OCI-LY3 (cell line): ENCODE results near the gene CHI3L2.

Source experiments
- H2AFZ ChIP-seq: fragments of 200-600, 300-600 bp; shearing (Covaris generic); 2 replicates; pipeline ENCODE4 v1.6.0; 2014; ENCODE audit warnings: antibody characterized with exemption, low read depth, low read length
- H3K27ac ChIP-seq: fragments of 200-600, 300-600 bp; sonication (generic); 2 replicates; pipeline ENCODE4 v1.5.1; 2014; ENCODE audit warnings: mild to moderate bottlenecking, low read length, moderate library complexity, mixed read lengths
- H3K27me3 ChIP-seq: fragments of 200-600, 300-600 bp; sonication (generic); 2 replicates; pipeline ENCODE4 v1.6.1; 2014; ENCODE audit warnings: low read depth, low read length, mixed read lengths
- H3K36me3 ChIP-seq: fragments of 200-600, 300-600 bp; sonication (generic); replicated peaks from 2 replicates; pipeline ENCODE3; 2014; ENCODE audit warnings: low read depth, low read length, mixed read lengths
- H3K4me1 ChIP-seq: fragments of 300-600, 200-600 bp; sonication (generic); 2 replicates; pipeline ENCODE4 v1.6.1; 2014; ENCODE audit warnings: low read length, mixed read lengths
- H3K4me2 ChIP-seq: fragments of 200-600, 300-600 bp; sonication (generic); 2 replicates; pipeline ENCODE4 v1.6.1; 2014; ENCODE audit warnings: low read length, mixed read lengths
- H3K4me3 ChIP-seq: fragments of 300-600, 200-600 bp; sonication (generic); 2 replicates; pipeline ENCODE4 v1.5.1; 2014; ENCODE audit warnings: antibody characterized with exemption, mild to moderate bottlenecking, low read length, moderate library complexity
- H3K79me2 ChIP-seq: fragments of 300-600, 200-600 bp; shearing (Covaris generic); 2 replicates; pipeline ENCODE4 v1.6.1; 2014; ENCODE audit warnings: mild to moderate bottlenecking, low read length, mixed read lengths
- H3K9ac ChIP-seq: fragments of 300-600, 200-600 bp; shearing (Covaris generic); 2 replicates; pipeline ENCODE4 v1.6.0; 2014; ENCODE audit warnings: mild to moderate bottlenecking, low read length, moderate library complexity
- H3K9me3 ChIP-seq: fragments of 200-600, 300-600 bp; shearing (Covaris generic); 2 replicates; pipeline ENCODE4 v1.6.1; 2014; ENCODE audit warnings: low read length, mixed read lengths; ENCODE audit not compliant: insufficient read depth
- H4K20me1 ChIP-seq: fragments of 200-600, 300-600 bp; sonication (generic); 2 replicates; pipeline ENCODE4 v1.6.1; 2016; ENCODE audit warnings: low read length, mixed read lengths; ENCODE audit not compliant: insufficient read depth
- EZH2phosphoT487 ChIP-seq: fragments of 200-600 bp; shearing (Covaris generic); IDR thresholded peaks from 2 replicates; pipeline ENCODE4 v1.6.1; 2018; ENCODE audit warnings: antibody characterized with exemption, mixed run types, low read depth
- TF ChIP-seq, protein P1 (sequence below): fragments of 200-600, 300-600 bp; sonication (generic); IDR thresholded peaks from 2 replicates; pipeline ENCODE4 v1.5.1; 2014; ENCODE audit warnings: antibody characterized with exemption, low read length, low read depth

CHI3L2 gene

GRCh38 chr1:111290630-111291029 lies 63.1 kb downstream of the CHI3L2 start, which contains the start of gene CHIA:
Gene CHIA (plus strand): TSS chr1:111290851. CDS start chr1:111310468, 19,617 bp downstream.
- H3K9ac ChIP-seq = no peak within 1 kb of the TSS
- no peak within 1 kb of the TSS for H3K27ac ChIP-seq
- no peaks in the 10 kb centered on the region for H3K4me1 ChIP-seq
- no peak within 1 kb of the TSS for H3K4me3 ChIP-seq
- no peaks in the 10 kb centered on the region for H3K79me2 ChIP-seq
- no peaks in the 10 kb centered on the region for H3K27me3 ChIP-seq
- H4K20me1 ChIP-seq = no peaks in the 10 kb centered on the region
- H3K9me3 ChIP-seq = no peaks in the 10 kb centered on the region
- no peak within 1 kb of the TSS for H3K4me2 ChIP-seq
- H2AFZ ChIP-seq = no peak within 1 kb of the TSS
- TF ChIP-seq, protein P1, sequence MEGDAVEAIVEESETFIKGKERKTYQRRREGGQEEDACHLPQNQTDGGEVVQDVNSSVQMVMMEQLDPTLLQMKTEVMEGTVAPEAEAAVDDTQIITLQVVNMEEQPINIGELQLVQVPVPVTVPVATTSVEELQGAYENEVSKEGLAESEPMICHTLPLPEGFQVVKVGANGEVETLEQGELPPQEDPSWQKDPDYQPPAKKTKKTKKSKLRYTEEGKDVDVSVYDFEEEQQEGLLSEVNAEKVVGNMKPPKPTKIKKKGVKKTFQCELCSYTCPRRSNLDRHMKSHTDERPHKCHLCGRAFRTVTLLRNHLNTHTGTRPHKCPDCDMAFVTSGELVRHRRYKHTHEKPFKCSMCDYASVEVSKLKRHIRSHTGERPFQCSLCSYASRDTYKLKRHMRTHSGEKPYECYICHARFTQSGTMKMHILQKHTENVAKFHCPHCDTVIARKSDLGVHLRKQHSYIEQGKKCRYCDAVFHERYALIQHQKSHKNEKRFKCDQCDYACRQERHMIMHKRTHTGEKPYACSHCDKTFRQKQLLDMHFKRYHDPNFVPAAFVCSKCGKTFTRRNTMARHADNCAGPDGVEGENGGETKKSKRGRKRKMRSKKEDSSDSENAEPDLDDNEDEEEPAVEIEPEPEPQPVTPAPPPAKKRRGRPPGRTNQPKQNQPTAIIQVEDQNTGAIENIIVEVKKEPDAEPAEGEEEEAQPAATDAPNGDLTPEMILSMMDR = no peak
- TF ChIP-seq EZH2phosphoT487 = no peak
- no peaks in the 10 kb centered on the region for H3K36me3 ChIP-seq
